ENCODE measurements around the gene HS2ST1.

- TF ChIP-seq BACH2 (CRISPR knock-in tag; IDR thresholded peaks at IDR 0.05; ENCODE audit: borderline replicate concordance) (no peak), ZFP30 (CRISPR knock-in tag; IDR thresholded peaks at IDR 0.05) (no peak), SNAI2 (CRISPR knock-in tag; IDR thresholded peaks at IDR 0.05) (no peak), ZNF565 (CRISPR knock-in tag; conservative IDR thresholded peaks at IDR 0.05; ENCODE audit: low read depth) (no peak), PATZ1 (CRISPR knock-in tag; IDR thresholded peaks at IDR 0.05; ENCODE audit: borderline replicate concordance) (no peak), CSRNP3 (CRISPR knock-in tag; IDR thresholded peaks at IDR 0.05) (no peak), CREB5 (CRISPR knock-in tag; IDR thresholded peaks at IDR 0.05; ENCODE audit: low read depth) (no peak), POU6F1 (CRISPR knock-in tag; IDR thresholded peaks at IDR 0.05; ENCODE audit: borderline replicate concordance, low read depth) (no peak), RARB (CRISPR knock-in tag; IDR thresholded peaks at IDR 0.05) (no peak)
Measured at GRCh38 chr1:87115317-87115890, 201.0 kb downstream of the HS2ST1 start.

Data from SK-N-SH treated with all-trans-retinoic acid at 6 μM for 48 hours (cell line).